ENCODE measurements around the gene SGPP1.
"Not testable (repeated sequence)": the region's sequence is repeated elsewhere in the genome, so short reads cannot be mapped to it uniquely, and the experiment has no call there.

The SGPP1 gene

GRCh38 chr14:63727736-63728728, at the start of gene SGPP1:
Gene SGPP1 (minus strand): TSS chr14:63728065. CDS start chr14:63727944, 121 bp downstream.
- DNase-seq = peak; percentile 87

- DNase-seq = no peak
Measured at GRCh38 chr14:63777024-63777423, 49.2 kb upstream of the SGPP1 start.

- DNase-seq = no peak
Measured at GRCh38 chr14:63773504-63773903, 45.6 kb upstream of the SGPP1 start.

GRCh38 chr14:63770187-63770807, 42.4 kb upstream of the SGPP1 start:
- DNase-seq = peak; percentile 44

- no peak for DNase-seq
Measured at GRCh38 chr14:63766611-63767010, 38.7 kb upstream of the SGPP1 start.

GRCh38 chr14:63764620-63765139, 36.8 kb upstream of the SGPP1 start:
- DNase-seq = no peak

- no peak for DNase-seq
Measured at GRCh38 chr14:63764103-63764502, 36.2 kb upstream of the SGPP1 start.

- DNase-seq = no peak
Measured at GRCh38 chr14:63761351-63762117, 33.7 kb upstream of the SGPP1 start.

- DNase-seq = no peak
Measured at GRCh38 chr14:63760014-63760413, 32.1 kb upstream of the SGPP1 start.

GRCh38 chr14:63759456-63759855, 31.6 kb upstream of the SGPP1 start:
- DNase-seq = no peak

GRCh38 chr14:63757211-63757610, 29.3 kb upstream of the SGPP1 start:
- no peak for DNase-seq

GRCh38 chr14:63752449-63753169, 24.7 kb upstream of the SGPP1 start:
- DNase-seq = no peak

- not testable (repeated sequence) for DNase-seq
Measured at GRCh38 chr14:63751076-63751475, 23.2 kb upstream of the SGPP1 start.

- no peak for DNase-seq
Measured at GRCh38 chr14:63747846-63748245, 20.0 kb upstream of the SGPP1 start.

- peak; percentile 65 for DNase-seq
Measured at GRCh38 chr14:63745858-63746425, 18.1 kb upstream of the SGPP1 start.

- DNase-seq = no peak
Measured at GRCh38 chr14:63745272-63745671, 17.4 kb upstream of the SGPP1 start.

GRCh38 chr14:63737582-63738006, 9.7 kb upstream of the SGPP1 start:
- no peak for DNase-seq

GRCh38 chr14:63735720-63736119, 7.9 kb upstream of the SGPP1 start:
- no peak for DNase-seq

GRCh38 chr14:63730659-63731058, 2.8 kb upstream of the SGPP1 start:
- no peak for DNase-seq

- peak; percentile 19 for DNase-seq
Measured at GRCh38 chr14:63727231-63727735, 582 bp downstream of the SGPP1 start.

GRCh38 chr14:63726499-63726898, 1.4 kb downstream of the SGPP1 start:
- no peak for DNase-seq
